Fibroblast of lung (primary cell): ENCODE results near the gene ERBB2.

ENCODE experiments used
- EZH2 ChIP-seq: IDR thresholded peaks from 2 replicates; pipeline ENCODE4 v1.5.1; 2012; ENCODE audit warnings: low read length, control low read depth, mild to moderate bottlenecking; ENCODE audit errors: missing control alignments
- TF ChIP-seq, protein P1 (sequence below), 2 donors: IDR thresholded peaks in 1 of 2; conservative IDR thresholded peaks in 1 of 2; 1 replicate in 1 of 2; 2 replicates in 1 of 2; pipeline ENCODE4 v1.5.1; 2011 to 2012; ENCODE audit warnings: low read length in 2 of 2, control low read depth in 1 of 2, inconsistent platforms in 1 of 2, low read depth in 1 of 2, mild to moderate bottlenecking in 1 of 2

DNA sequence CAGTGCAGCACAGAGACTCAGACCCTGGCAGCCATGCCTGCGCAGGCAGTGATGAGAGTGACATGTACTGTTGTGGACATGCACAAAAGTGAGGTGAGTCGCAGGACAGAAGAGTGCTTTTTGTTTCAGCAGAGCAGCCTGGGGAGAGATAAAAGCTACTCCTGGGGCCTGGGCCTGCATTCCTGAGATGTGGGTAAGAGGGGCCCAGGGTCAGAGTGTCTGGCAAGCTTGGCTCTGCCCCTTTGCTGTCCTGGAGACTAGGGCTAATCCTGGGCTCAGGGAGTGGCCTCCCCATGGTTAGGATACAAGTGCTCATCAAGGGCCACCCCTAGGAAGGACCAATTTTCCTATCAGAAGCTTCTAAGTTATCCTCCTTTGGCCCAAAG lies 4.8 kb upstream of the ERBB2 start:
- TF ChIP-seq, protein P1, sequence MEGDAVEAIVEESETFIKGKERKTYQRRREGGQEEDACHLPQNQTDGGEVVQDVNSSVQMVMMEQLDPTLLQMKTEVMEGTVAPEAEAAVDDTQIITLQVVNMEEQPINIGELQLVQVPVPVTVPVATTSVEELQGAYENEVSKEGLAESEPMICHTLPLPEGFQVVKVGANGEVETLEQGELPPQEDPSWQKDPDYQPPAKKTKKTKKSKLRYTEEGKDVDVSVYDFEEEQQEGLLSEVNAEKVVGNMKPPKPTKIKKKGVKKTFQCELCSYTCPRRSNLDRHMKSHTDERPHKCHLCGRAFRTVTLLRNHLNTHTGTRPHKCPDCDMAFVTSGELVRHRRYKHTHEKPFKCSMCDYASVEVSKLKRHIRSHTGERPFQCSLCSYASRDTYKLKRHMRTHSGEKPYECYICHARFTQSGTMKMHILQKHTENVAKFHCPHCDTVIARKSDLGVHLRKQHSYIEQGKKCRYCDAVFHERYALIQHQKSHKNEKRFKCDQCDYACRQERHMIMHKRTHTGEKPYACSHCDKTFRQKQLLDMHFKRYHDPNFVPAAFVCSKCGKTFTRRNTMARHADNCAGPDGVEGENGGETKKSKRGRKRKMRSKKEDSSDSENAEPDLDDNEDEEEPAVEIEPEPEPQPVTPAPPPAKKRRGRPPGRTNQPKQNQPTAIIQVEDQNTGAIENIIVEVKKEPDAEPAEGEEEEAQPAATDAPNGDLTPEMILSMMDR (conservative IDR thresholded peaks at IDR 0.05 in 1 of 2, IDR thresholded peaks at IDR 0.05 in 1 of 2; ENCODE audit: low read depth in 1 of 2, low read length in 2 of 2), result no peak
- TF ChIP-seq EZH2, result no peak
